ENCODE data around the gene ADIRF. TPM values are rescaled to one million over a fixed set of nuclear protein-coding genes. Genes with fewer than 3 reads are reported as not detected.

Gene ADIRF
- total RNA-seq, 1 experiment from 2014 or later: not detected

DNA sequence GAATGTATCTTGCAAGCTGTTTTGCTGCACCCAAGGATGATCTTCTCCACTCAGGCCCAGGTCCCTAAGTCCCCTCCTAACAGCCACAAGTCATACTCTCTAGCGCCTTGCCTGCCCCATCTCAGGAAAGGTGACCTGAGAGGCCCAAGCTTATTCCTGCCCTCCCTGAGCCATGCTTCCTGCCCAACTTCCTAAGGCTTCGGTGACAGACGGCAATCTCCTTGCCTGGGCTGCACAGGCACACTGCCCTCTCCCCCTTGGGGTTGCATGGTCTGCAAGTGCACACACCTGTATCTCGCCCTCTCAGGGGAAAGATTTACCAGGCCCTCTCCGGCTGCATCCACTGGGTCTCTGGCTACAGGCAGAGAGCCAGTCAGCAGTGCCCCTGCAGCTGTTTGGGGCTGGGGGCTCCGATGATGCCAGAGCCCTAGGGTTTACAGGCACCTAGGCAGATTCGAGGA is 771 bp upstream of the ADIRF start:
- H3K9me3 ChIP-seq: no peaks in the 10 kb centered on the region
- CTCF ChIA-PET: no interaction called here
- DNase-seq: no peak
- Mint-ChIP-seq H3K4me3 (ENCODE audit: unreplicated experiment) (no peak overlapping the region), H3K27me3 (ENCODE audit: insufficient read depth, unreplicated experiment) (no peaks in the 10 kb centered on the region), H3K27ac (ENCODE audit: unreplicated experiment) (peak overlapping the region; percentile 55), H3K4me1 (ENCODE audit: low read depth, unreplicated experiment) (peaks cover 25% of the 10 kb centered on the region), H3K36me3 (ENCODE audit: insufficient read depth, unreplicated experiment) (peaks cover 32% of the 10 kb centered on the region), H3K9me3 (ENCODE audit: unreplicated experiment) (no peaks in the 10 kb centered on the region)
- TF ChIP-seq, protein P1, sequence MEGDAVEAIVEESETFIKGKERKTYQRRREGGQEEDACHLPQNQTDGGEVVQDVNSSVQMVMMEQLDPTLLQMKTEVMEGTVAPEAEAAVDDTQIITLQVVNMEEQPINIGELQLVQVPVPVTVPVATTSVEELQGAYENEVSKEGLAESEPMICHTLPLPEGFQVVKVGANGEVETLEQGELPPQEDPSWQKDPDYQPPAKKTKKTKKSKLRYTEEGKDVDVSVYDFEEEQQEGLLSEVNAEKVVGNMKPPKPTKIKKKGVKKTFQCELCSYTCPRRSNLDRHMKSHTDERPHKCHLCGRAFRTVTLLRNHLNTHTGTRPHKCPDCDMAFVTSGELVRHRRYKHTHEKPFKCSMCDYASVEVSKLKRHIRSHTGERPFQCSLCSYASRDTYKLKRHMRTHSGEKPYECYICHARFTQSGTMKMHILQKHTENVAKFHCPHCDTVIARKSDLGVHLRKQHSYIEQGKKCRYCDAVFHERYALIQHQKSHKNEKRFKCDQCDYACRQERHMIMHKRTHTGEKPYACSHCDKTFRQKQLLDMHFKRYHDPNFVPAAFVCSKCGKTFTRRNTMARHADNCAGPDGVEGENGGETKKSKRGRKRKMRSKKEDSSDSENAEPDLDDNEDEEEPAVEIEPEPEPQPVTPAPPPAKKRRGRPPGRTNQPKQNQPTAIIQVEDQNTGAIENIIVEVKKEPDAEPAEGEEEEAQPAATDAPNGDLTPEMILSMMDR (IDR thresholded peaks at IDR 0.05; ENCODE audit: insufficient read depth in 1 of 2, low read depth in 1 of 2, low read length in 1 of 2, severe bottlenecking in 1 of 2, unreplicated experiment in 1 of 2): no peak
- no TSS peak for BruUV-seq (replicated peaks)
- POLR2A ChIA-PET: no interaction called here
- no peaks in the 10 kb centered on the region for H3K36me3 ChIP-seq (ENCODE audit: control insufficient read depth, insufficient read depth, low read length)
- peaks cover 28% of the 10 kb centered on the region for H3K4me1 ChIP-seq
- intact Hi-C loops (cut with micrococcal nuclease; ENCODE audit: unreplicated experiment): no loop called here
- no peaks in the 10 kb centered on the region for H3K27me3 ChIP-seq (replicated peaks; ENCODE audit: control insufficient read depth, insufficient read depth, low read length)
- no peak overlapping the region for H3K4me3 ChIP-seq (ENCODE audit: low read depth, low read length)

DNA sequence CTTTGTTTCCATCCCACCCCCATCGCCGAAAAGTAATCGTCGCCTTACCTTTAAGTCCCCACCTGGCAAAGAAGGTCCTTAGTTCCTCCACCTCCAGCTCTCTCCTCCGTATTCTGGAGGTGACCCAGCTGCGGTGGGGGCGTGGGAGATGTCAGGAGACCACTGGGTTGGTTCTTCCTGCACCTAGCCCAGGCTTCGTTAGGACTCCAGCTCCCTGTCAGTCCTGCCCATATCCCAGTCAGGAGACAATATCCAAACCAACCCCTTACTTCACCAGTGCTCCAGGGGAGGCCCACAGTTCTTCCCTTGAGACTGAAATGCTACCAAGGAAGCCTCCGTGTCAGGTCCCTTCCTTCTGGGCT is 693 bp downstream of the ADIRF start:
- H3K4me1 ChIP-seq: peaks cover 43% of the 10 kb centered on the region
- Mint-ChIP-seq H3K27ac (ENCODE audit: unreplicated experiment) (no peak overlapping the region), H3K36me3 (ENCODE audit: insufficient read depth, unreplicated experiment) (peaks cover 33% of the 10 kb centered on the region), H3K27me3 (ENCODE audit: insufficient read depth, unreplicated experiment) (no peaks in the 10 kb centered on the region), H3K9me3 (ENCODE audit: unreplicated experiment) (no peaks in the 10 kb centered on the region), H3K4me3 (ENCODE audit: unreplicated experiment) (peak overlapping the region; percentile 96), H3K4me1 (ENCODE audit: low read depth, unreplicated experiment) (peaks cover 35% of the 10 kb centered on the region)
- no peaks in the 10 kb centered on the region for H3K36me3 ChIP-seq (ENCODE audit: control insufficient read depth, insufficient read depth, low read length)
- ChIA-PET CTCF (interaction anchor here (1.4 kb wide), 1 partner anchor 9 kb away, joined by 3 read pairs; no protein-coding TSS in a partner anchor), POLR2A (no interaction called here)
- H3K4me3 ChIP-seq (ENCODE audit: low read depth, low read length): no peak overlapping the region
- BruUV-seq (replicated peaks): no TSS peak
- intact Hi-C loops (cut with micrococcal nuclease; ENCODE audit: unreplicated experiment): no loop called here
- H3K9me3 ChIP-seq: no peaks in the 10 kb centered on the region
- TF ChIP-seq, protein P1 (IDR thresholded peaks at IDR 0.05; ENCODE audit: insufficient read depth in 1 of 2, low read depth in 1 of 2, low read length in 1 of 2, severe bottlenecking in 1 of 2, unreplicated experiment in 1 of 2): no peak
- no peak for DNase-seq
- H3K27me3 ChIP-seq (replicated peaks; ENCODE audit: control insufficient read depth, insufficient read depth, low read length): no peaks in the 10 kb centered on the region

DNA sequence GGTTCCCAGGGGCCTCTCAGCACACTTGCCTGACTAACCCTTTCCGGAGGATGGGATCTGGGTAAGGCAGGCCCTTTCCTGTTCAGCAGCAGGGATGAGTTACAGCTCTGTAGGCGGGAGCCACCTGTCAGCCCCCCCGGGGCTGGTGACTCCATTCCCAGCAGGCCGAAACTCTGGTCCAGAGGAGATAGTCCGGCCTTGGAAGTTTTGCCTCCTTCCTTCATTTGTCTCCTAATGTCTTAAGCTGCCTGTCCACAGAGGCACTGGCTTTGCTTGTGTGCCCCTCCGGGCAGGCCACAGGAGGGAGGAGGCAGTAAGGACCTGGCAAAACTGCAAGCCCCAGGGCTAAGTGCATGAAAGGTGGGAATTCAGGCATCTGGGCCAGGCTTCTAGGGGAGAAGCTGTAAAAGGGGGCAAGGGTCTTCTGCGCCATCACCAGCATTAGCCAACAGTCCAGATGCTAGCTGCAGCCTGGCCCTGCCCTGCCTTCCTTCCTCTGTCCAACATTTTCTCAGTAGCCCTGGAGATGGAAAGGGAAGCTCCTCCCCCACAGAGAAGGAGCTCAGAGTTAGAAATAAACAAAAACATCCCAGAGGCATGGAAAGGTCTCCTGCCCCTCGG is 1.2 kb downstream of the ADIRF start:
- Histone ChIP-seq H3K36me3 (ENCODE audit: control insufficient read depth, insufficient read depth, low read length) (no peaks in the 10 kb centered on the region), H3K27me3 (replicated peaks; ENCODE audit: control insufficient read depth, insufficient read depth, low read length) (no peaks in the 10 kb centered on the region), H3K4me3 (ENCODE audit: low read depth, low read length) (peak overlapping the region; percentile 44; the same call in 1 of the 2 replicates), H3K9me3 (no peaks in the 10 kb centered on the region), H3K4me1 (peaks cover 49% of the 10 kb centered on the region)
- BruUV-seq (replicated peaks): no TSS peak
- POLR2A ChIA-PET: no interaction called here
- Mint-ChIP-seq H3K27ac (ENCODE audit: unreplicated experiment) (no peak overlapping the region), H3K9me3 (ENCODE audit: unreplicated experiment) (no peaks in the 10 kb centered on the region), H3K27me3 (ENCODE audit: insufficient read depth, unreplicated experiment) (no peaks in the 10 kb centered on the region), H3K4me1 (ENCODE audit: low read depth, unreplicated experiment) (peaks cover 40% of the 10 kb centered on the region), H3K4me3 (ENCODE audit: unreplicated experiment) (peak overlapping the region; percentile 96), H3K36me3 (ENCODE audit: insufficient read depth, unreplicated experiment) (peaks cover 37% of the 10 kb centered on the region)
- no peak for DNase-seq
- TF ChIP-seq, protein P1 (IDR thresholded peaks at IDR 0.05; ENCODE audit: insufficient read depth in 1 of 2, low read depth in 1 of 2, low read length in 1 of 2, severe bottlenecking in 1 of 2, unreplicated experiment in 1 of 2): no peak
- CTCF ChIA-PET: interaction anchor here (0.6 to 1.4 kb wide), 3 partner anchors 9 to 1341 kb away, joined by 3 to 5 read pairs (median 3); no protein-coding TSS in a partner anchor
- intact Hi-C loops (cut with micrococcal nuclease; ENCODE audit: unreplicated experiment): loop anchor here (2.0 to 5.0 kb wide), 4 partner anchors 31 to 233 kb away; no protein-coding TSS in a partner anchor
